ENCODE data around the gene RIN3. TPM values are rescaled to one million over a fixed set of nuclear protein-coding genes. Genes with fewer than 3 reads are reported as not detected.

RIN3 gene
- total RNA-seq, 6 experiments from 2014 or later: 19.7 to 26.0 (median 24.6) TPM

GRCh38 chr14:92599811-92600210 is 86.2 kb downstream of the RIN3 start:
- no peak for TF ChIP-seq CTCF (IDR thresholded peaks at IDR 0.05)
- Mint-ChIP-seq H3K9me3 (no peaks in the 10 kb centered on the region), H3K4me3 (peak overlapping the region; percentile 55), H3K4me1 (ENCODE audit: low read depth) (peaks cover 49% of the 10 kb centered on the region), H3K27ac (peak overlapping the region; percentile 88), H3K36me3 (ENCODE audit: low read depth) (peaks cover 15% of the 10 kb centered on the region; the same call in 1 of the 2 replicates), H3K27me3 (ENCODE audit: insufficient read depth) (peaks cover 5% of the 10 kb centered on the region)
- DNase-seq: peak; percentile 56

- Mint-ChIP-seq H3K36me3 (ENCODE audit: low read depth) (peaks cover 16% of the 10 kb centered on the region; the same call in 1 of the 2 replicates), H3K27ac (peak overlapping the region; percentile 88), H3K4me1 (ENCODE audit: low read depth) (peaks cover 49% of the 10 kb centered on the region), H3K27me3 (ENCODE audit: insufficient read depth) (peaks cover 5% of the 10 kb centered on the region), H3K9me3 (no peaks in the 10 kb centered on the region), H3K4me3 (peak overlapping the region; percentile 55)
- TF ChIP-seq CTCF (IDR thresholded peaks at IDR 0.05): peak; percentile 71
- DNase-seq: peak; percentile 89
Observed at GRCh38 chr14:92600318-92601053, 86.9 kb downstream of the RIN3 start.

- peaks cover 16% of the 10 kb centered on the region; the same call in 1 of the 2 replicates for H3K36me3 Mint-ChIP-seq (ENCODE audit: low read depth)
- no peak overlapping the region for H3K4me3 Mint-ChIP-seq
- H3K27ac Mint-ChIP-seq: peak overlapping the region; percentile 10; the same call in 1 of the 2 replicates
- TF ChIP-seq CTCF (IDR thresholded peaks at IDR 0.05): no peak
- H3K27me3 Mint-ChIP-seq (ENCODE audit: insufficient read depth): peaks cover 3% of the 10 kb centered on the region
- peaks cover 49% of the 10 kb centered on the region for H3K4me1 Mint-ChIP-seq (ENCODE audit: low read depth)
- no peak for DNase-seq
- no peaks in the 10 kb centered on the region for H3K9me3 Mint-ChIP-seq
Observed at GRCh38 chr14:92601131-92601710, 87.6 kb downstream of the RIN3 start.

GRCh38 chr14:92601757-92602417 is 88.3 kb downstream of the RIN3 start:
- H3K36me3 Mint-ChIP-seq (ENCODE audit: low read depth): peaks cover 10% of the 10 kb centered on the region; the same call in 1 of the 2 replicates
- peaks cover 2% of the 10 kb centered on the region for H3K27me3 Mint-ChIP-seq (ENCODE audit: insufficient read depth)
- TF ChIP-seq CTCF (IDR thresholded peaks at IDR 0.05): no peak
- DNase-seq: no peak
- H3K9me3 Mint-ChIP-seq: no peaks in the 10 kb centered on the region
- peaks cover 49% of the 10 kb centered on the region for H3K4me1 Mint-ChIP-seq (ENCODE audit: low read depth)
- no peak overlapping the region for H3K4me3 Mint-ChIP-seq
- peak overlapping the region; percentile 10; the same call in 1 of the 2 replicates for H3K27ac Mint-ChIP-seq

GRCh38 chr14:92603309-92604242 is 90.0 kb downstream of the RIN3 start:
- Mint-ChIP-seq H3K27ac (peak overlapping the region; percentile 62), H3K4me3 (no peak overlapping the region), H3K36me3 (ENCODE audit: low read depth) (peaks cover 8% of the 10 kb centered on the region), H3K4me1 (ENCODE audit: low read depth) (peaks cover 51% of the 10 kb centered on the region), H3K27me3 (ENCODE audit: insufficient read depth) (no peaks in the 10 kb centered on the region; the same call in none of the 2 replicates), H3K9me3 (no peaks in the 10 kb centered on the region)
- peak; percentile 62 for DNase-seq
- TF ChIP-seq CTCF (IDR thresholded peaks at IDR 0.05): peak; percentile 50; the same call in 1 of the 2 replicates

All from HFFc6 (cell line).